ENCODE measurements around the gene GNPAT.

GNPAT gene

DNA sequence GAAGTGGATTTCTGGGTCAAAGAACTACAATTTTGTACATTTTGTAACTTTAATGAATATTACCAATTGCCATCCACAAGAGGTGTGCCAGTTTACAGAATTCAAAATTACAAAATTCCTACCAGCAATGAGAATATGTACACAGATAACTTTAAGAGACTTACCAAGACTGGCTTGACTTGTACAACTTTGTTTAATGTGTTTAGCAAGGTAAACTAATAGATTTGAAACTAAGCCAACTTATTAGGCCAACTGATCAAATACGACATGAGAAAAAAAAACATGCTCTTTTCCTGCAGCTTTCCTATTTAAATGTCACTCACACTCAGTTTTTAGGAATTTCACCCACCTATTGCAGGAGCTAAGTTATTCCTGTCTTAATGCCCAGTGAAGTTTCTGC is 85.2 kb downstream of the GNPAT start:
- DNase-seq (ENCODE audit: insufficient read length) (no peak), FAIRE-seq (no peak)
- TF ChIP-seq POLR2A (IDR thresholded peaks at IDR 0.05; ENCODE audit: low read depth, low read length) (no peak), POLR2AphosphoS5 (IDR thresholded peaks at IDR 0.05; ENCODE audit: low read depth, low read length) (no peak), TAF1 (IDR thresholded peaks at IDR 0.05; ENCODE audit: borderline replicate concordance, low read depth, low read length) (no peak)
